Fibroblast of the aortic adventitia (primary cell): Measurements from ENCODE around the gene TBC1D2. TPM values are rescaled to one million over a fixed set of nuclear protein-coding genes. Genes with fewer than 3 reads are reported as not detected.

Experiments used
- DNase-seq: peaks from one replicate; pipeline ENCODE4 v3.0.0-alpha.2; 2010; ENCODE audit warnings: low read depth
- H3K4me3 ChIP-seq: 2 replicates; pipeline ENCODE4 v1.5.1; 2011; ENCODE audit warnings: low read depth, mild to moderate bottlenecking, control low read depth, low read length, moderate library complexity
- CTCF ChIP-seq: IDR thresholded peaks from 2 replicates; pipeline ENCODE4 v1.5.1; 2011; ENCODE audit warnings: mild to moderate bottlenecking, low read length, control low read depth, inconsistent platforms; ENCODE audit not compliant: insufficient read depth
- total RNA-seq: library from RNA; depleted of rRNA; stranded (reverse); fragments of >200 nt; gene quantifications from 2 replicates; pipeline ENCODE4 v1.2.3, GENCODE V29; 2012; ENCODE audit warnings: low replicate concordance

The TBC1D2 gene
- total RNA-seq, 1 donor = 20.7 TPM

GRCh38 chr9:98215271-98215670, 40.2 kb downstream of the TBC1D2 start:
- no peak for DNase-seq
- TF ChIP-seq CTCF = no peak
- no peak overlapping the region for H3K4me3 ChIP-seq

GRCh38 chr9:98214811-98215210, 40.6 kb downstream of the TBC1D2 start:
- no peak for TF ChIP-seq CTCF
- no peak overlapping the region for H3K4me3 ChIP-seq
- no peak for DNase-seq

- H3K4me3 ChIP-seq = no peak overlapping the region
- DNase-seq = no peak
- no peak for TF ChIP-seq CTCF
Measured at GRCh38 chr9:98211260-98211659, 44.2 kb downstream of the TBC1D2 start.

GRCh38 chr9:98210435-98210834, 45.0 kb downstream of the TBC1D2 start:
- no peak overlapping the region for H3K4me3 ChIP-seq
- DNase-seq = no peak
- TF ChIP-seq CTCF = no peak

- no peak for TF ChIP-seq CTCF
- H3K4me3 ChIP-seq = no peak overlapping the region
- DNase-seq = no peak
Measured at GRCh38 chr9:98209530-98209929, 45.9 kb downstream of the TBC1D2 start.

- TF ChIP-seq CTCF = no peak
- DNase-seq = no peak
- no peak overlapping the region for H3K4me3 ChIP-seq
Measured at GRCh38 chr9:98208635-98209034, 46.8 kb downstream of the TBC1D2 start.

GRCh38 chr9:98207606-98208005, 47.8 kb downstream of the TBC1D2 start:
- H3K4me3 ChIP-seq = no peak overlapping the region
- TF ChIP-seq CTCF = no peak
- DNase-seq = no peak
